H1 (cell line): ENCODE results near the gene IRS1. TPM values are rescaled to one million over a fixed set of nuclear protein-coding genes. Genes with fewer than 3 reads are reported as not detected.

Experiments
- CTCF ChIA-PET: fragments of 300-600 bp; sonication (Branson Sonifier 250); formaldehyde crosslinking; loops from one replicate; lab custom pipeline; 2021; ENCODE audit not compliant: partially characterized antibody; lab: Charles Lee
- POLR2A ChIA-PET: fragments of 300-600 bp; sonication (Branson Sonifier 250); formaldehyde crosslinking; loops from one replicate; lab custom pipeline; 2021; ENCODE audit warnings: inconsistent platforms; ENCODE audit not compliant: partially characterized antibody; lab: Charles Lee
- DNase-seq, 2 experiments: peaks; one replicate each; pipeline versions ENCODE4 v3.0.0 to v3.0.0-alpha.2; 2010 to 2022; ENCODE audit warnings: low spot score in 2 of 2, low read depth in 1 of 2, mixed read lengths in 1 of 2
- FAIRE-seq: peaks from 2 replicates; lab custom pipeline; 2011; peaks lifted over from hg19 to GRCh38; lab: Jason Lieb, UNC
- H2AFZ ChIP-seq: 2 replicates; pipeline ENCODE4 v1.8.1; 2012; ENCODE audit warnings: low read length, inconsistent platforms
- H2AK5ac ChIP-seq: 2 replicates; pipeline ENCODE4 v1.6.1; 2013; ENCODE audit warnings: low read depth, low read length
- H2BK120ac ChIP-seq: replicated peaks from 2 replicates; pipeline ENCODE3; 2013; ENCODE audit warnings: low read depth, low read length, inconsistent platforms
- H2BK12ac ChIP-seq: 2 replicates; pipeline ENCODE4 v1.6.1; 2013; ENCODE audit warnings: low read depth, low read length
- H2BK15ac ChIP-seq: 2 replicates; pipeline ENCODE4 v1.6.1; 2013; ENCODE audit warnings: low read length
- H2BK20ac ChIP-seq: 2 replicates; pipeline ENCODE4 v1.6.1; 2013; ENCODE audit warnings: low read length
- H2BK5ac ChIP-seq: 2 replicates; pipeline ENCODE4 v1.6.1; 2013; ENCODE audit warnings: low read depth, low read length
- H3K14ac ChIP-seq: 2 replicates; pipeline ENCODE4 v1.6.1; 2013; ENCODE audit warnings: inconsistent platforms; ENCODE audit not compliant: insufficient read length
- H3K18ac ChIP-seq: 2 replicates; pipeline ENCODE4 v1.6.1; 2013; ENCODE audit warnings: low read length; ENCODE audit errors: extremely low read depth
- H3K23ac ChIP-seq: 2 replicates; pipeline ENCODE4 v1.6.1; 2013; ENCODE audit warnings: inconsistent platforms; ENCODE audit not compliant: insufficient read length
- H3K23me2 ChIP-seq: 2 replicates; pipeline ENCODE4 v1.6.1; 2013; ENCODE audit warnings: low read depth, low read length
- H3K27ac ChIP-seq: 2 replicates; pipeline ENCODE4 v1.6.1; 2011; ENCODE audit warnings: low read depth, low read length, inconsistent platforms
- H3K27me3 ChIP-seq, 4 experiments: replicated peaks in 1 of 4; 1 replicate in 1 of 4; 2 replicates in 3 of 4; pipeline versions ENCODE4 v1.6.1 to v1.8.1; 2011 to 2013; ENCODE audit warnings: low read length in 3 of 4, mild to moderate bottlenecking in 3 of 4, inconsistent platforms in 2 of 4, mixed read lengths in 2 of 4, moderate library complexity in 1 of 4; ENCODE audit not compliant: control insufficient read depth in 3 of 4, insufficient read depth in 3 of 4; ENCODE audit errors: extremely low read depth in 1 of 4
- H3K36me3 ChIP-seq, 4 experiments: 2 replicates each; pipeline versions ENCODE4 v1.6.1 to v1.8.1; 2011 to 2013; ENCODE audit warnings: mild to moderate bottlenecking in 4 of 4, low read length in 3 of 4, moderate library complexity in 2 of 4, control low read depth in 1 of 4, inconsistent platforms in 1 of 4; ENCODE audit not compliant: insufficient read depth in 4 of 4, control insufficient read depth in 2 of 4
- H3K4ac ChIP-seq: replicated peaks from 2 replicates; pipeline ENCODE3; 2013; ENCODE audit warnings: low read length, low read depth, mixed read lengths, inconsistent platforms; ENCODE audit not compliant: insufficient read length
- H3K4me1 ChIP-seq, 4 experiments: replicated peaks in 1 of 4; 1 replicate in 1 of 4; 2 replicates in 3 of 4; pipeline versions ENCODE4 v1.6.1 to v1.8.1; 2011 to 2013; ENCODE audit warnings: low read length in 3 of 4, inconsistent platforms in 2 of 4, mixed read lengths in 1 of 4; ENCODE audit not compliant: insufficient read depth in 4 of 4, control insufficient read depth in 3 of 4
- H3K4me2 ChIP-seq, 2 experiments: 2 replicates each; pipeline versions ENCODE4 v1.6.1 to v1.8.1; 2011 to 2013; ENCODE audit warnings: low read depth in 2 of 2, low read length in 2 of 2, control low read depth in 1 of 2, inconsistent platforms in 1 of 2, mild to moderate bottlenecking in 1 of 2; ENCODE audit not compliant: insufficient read depth in 1 of 2
- H3K4me3 ChIP-seq, 4 experiments: fragments of 200-600, 300-600 bp in 1 of 4; sonication (generic), shearing (Covaris generic), sonication (Bioruptor Twin) in 1 of 4; 2 replicates each; pipeline versions ENCODE4 v1.5.1 to v1.8.1; 2011 to 2016; ENCODE audit warnings: low read length in 4 of 4, low read depth in 3 of 4, control low read depth in 2 of 4, inconsistent platforms in 2 of 4, mild to moderate bottlenecking in 2 of 4, mixed read lengths in 1 of 4, moderate library complexity in 1 of 4; ENCODE audit not compliant: insufficient read depth in 2 of 4; ENCODE audit errors: extremely low read depth in 1 of 4
- H3K56ac ChIP-seq: replicated peaks from 2 replicates; pipeline ENCODE3; 2013; ENCODE audit warnings: low read depth, mild to moderate bottlenecking, mixed read lengths, low read length, inconsistent platforms; ENCODE audit not compliant: insufficient read length
- H3K79me1 ChIP-seq: 2 replicates; pipeline ENCODE4 v1.6.1; 2013; ENCODE audit warnings: low read depth, low read length, control low read depth
- H3K79me2 ChIP-seq, 2 experiments: 2 replicates each; pipeline versions ENCODE4 v1.6.1 to v1.8.1; 2012 to 2013; ENCODE audit warnings: low read length in 2 of 2, mild to moderate bottlenecking in 2 of 2, inconsistent platforms in 1 of 2; ENCODE audit not compliant: insufficient read depth in 2 of 2, control insufficient read depth in 1 of 2
- H3K9ac ChIP-seq, 4 experiments: replicated peaks in 1 of 4; 1 replicate in 1 of 4; 2 replicates in 3 of 4; pipeline versions ENCODE4 v1.6.1 to v1.8.1; 2011 to 2013; ENCODE audit warnings: low read depth in 3 of 4, low read length in 3 of 4, control low read depth in 2 of 4, mild to moderate bottlenecking in 2 of 4, moderate library complexity in 2 of 4, inconsistent platforms in 1 of 4; ENCODE audit errors: extremely low read depth in 1 of 4
- H3K9me3 ChIP-seq, 2 experiments: 2 replicates each; pipeline versions ENCODE4 v1.6.1 to v1.8.1; 2012 to 2013; ENCODE audit warnings: mild to moderate bottlenecking in 2 of 2, moderate library complexity in 2 of 2, control low read depth in 1 of 2, inconsistent platforms in 1 of 2, low read depth in 1 of 2, low read length in 1 of 2, mixed read lengths in 1 of 2; ENCODE audit not compliant: insufficient read depth in 2 of 2
- H4K20me1 ChIP-seq, 2 experiments: replicated peaks in 1 of 2; 2 replicates each; pipeline versions ENCODE3 to v1.8.1; 2011 to 2013; ENCODE audit warnings: inconsistent platforms in 2 of 2, low read length in 2 of 2, mild to moderate bottlenecking in 1 of 2; ENCODE audit not compliant: insufficient read depth in 2 of 2, control insufficient read depth in 1 of 2
- H4K5ac ChIP-seq: 2 replicates; pipeline ENCODE4 v1.6.1; 2013; ENCODE audit warnings: low read length, low read depth, mixed read lengths, inconsistent platforms; ENCODE audit not compliant: insufficient read length
- H4K8ac ChIP-seq: 2 replicates; pipeline ENCODE4 v1.8.0; 2013; ENCODE audit warnings: mild to moderate bottlenecking, moderate library complexity, low read length, inconsistent platforms; ENCODE audit not compliant: insufficient read depth; ENCODE audit errors: extremely low read depth
- H4K91ac ChIP-seq: replicated peaks from 2 replicates; pipeline ENCODE3; 2013; ENCODE audit warnings: low read length, mixed read lengths, inconsistent platforms; ENCODE audit not compliant: insufficient read length
- BCL11A ChIP-seq, 2 experiments: IDR thresholded peaks; one replicate each; pipeline ENCODE4 v1.6.1; 2011; ENCODE audit warnings: low read depth in 2 of 2, low read length in 2 of 2, mild to moderate bottlenecking in 2 of 2
- E2F6 ChIP-seq: IDR thresholded peaks from 2 replicates; pipeline ENCODE4 v1.6.1; 2012; ENCODE audit warnings: inconsistent platforms
- EZH2 ChIP-seq: fragments of 200-600 bp; sonication (generic); IDR thresholded peaks from 2 replicates; pipeline ENCODE4 v1.7.1; 2012; ENCODE audit warnings: low read depth, mild to moderate bottlenecking, moderate library complexity, low read length, inconsistent platforms; ENCODE audit not compliant: severe bottlenecking
- FOSL1 ChIP-seq: IDR thresholded peaks from 2 replicates; pipeline ENCODE4 v1.6.1; 2011; ENCODE audit warnings: mild to moderate bottlenecking, low read depth, low read length, moderate library complexity; ENCODE audit not compliant: insufficient read depth
- HDAC2 ChIP-seq, 2 experiments: fragments of 300-600 bp in 1 of 2; sonication (generic) in 1 of 2; IDR thresholded peaks; 2 replicates each; pipeline ENCODE4 v1.6.1; 2011 to 2012; ENCODE audit warnings: low read depth in 2 of 2, low read length in 2 of 2, mild to moderate bottlenecking in 2 of 2, moderate library complexity in 2 of 2, borderline replicate concordance in 1 of 2, inconsistent platforms in 1 of 2
- KDM4A ChIP-seq: IDR thresholded peaks from one replicate; pipeline ENCODE4 v1.7.1; 2012; ENCODE audit warnings: low read depth, mild to moderate bottlenecking, moderate library complexity, low read length, inconsistent platforms; ENCODE audit not compliant: severe bottlenecking
- KDM5A ChIP-seq: fragments of 200-600 bp; IDR thresholded peaks from 2 replicates; pipeline ENCODE4 v1.7.1; 2012; ENCODE audit warnings: mild to moderate bottlenecking, low read length, inconsistent platforms, mixed read lengths
- MAFK ChIP-seq: IDR thresholded peaks from 2 replicates; pipeline ENCODE4 v1.6.1; 2012; ENCODE audit warnings: low read depth, mild to moderate bottlenecking, improper control_type of control experiment, low read length
- RFX5 ChIP-seq: IDR thresholded peaks from 2 replicates; pipeline ENCODE4 v1.6.1; 2011; ENCODE audit warnings: low read depth, low read length, improper control_type of control experiment, borderline replicate concordance
- RXRA ChIP-seq: IDR thresholded peaks from 2 replicates; pipeline ENCODE4 v1.6.1; 2011; ENCODE audit warnings: low read depth, mild to moderate bottlenecking, low read length, moderate library complexity; ENCODE audit not compliant: insufficient read depth
- TBP ChIP-seq: IDR thresholded peaks from 2 replicates; pipeline ENCODE4 v1.6.1; 2011; ENCODE audit warnings: low read depth, low read length, improper control_type of control experiment
- WGBS, 2 experiments: shearing (Covaris generic) in 1 of 2; methylation state at CpG; one replicate each; pipeline versions ENCODE4 v1.1.6 to v1.1.7; 2013 to 2015; ENCODE audit warnings: low lambda C conversion rate in 2 of 2, mixed read lengths in 2 of 2, inconsistent platforms in 1 of 2, low coverage in 1 of 2, missing lambda C conversion rate in 1 of 2; ENCODE audit not compliant: insufficient replicate concordance in 2 of 2, insufficient coverage in 1 of 2, insufficient read length in 1 of 2; ENCODE audit errors: extremely low coverage in 1 of 2, missing lambda C conversion rate in 1 of 2; 5-methylcytosine and 5-hydroxymethylcytosine counted together
- polyA plus RNA-seq, 7 experiments: library from polyadenylated mRNA; depleted of rRNA in 3 of 7; stranded (reverse) in 5 of 7; unstranded in 2 of 7; fragments of >200 nt in 5 of 7; fragments of 200-250 nt in 2 of 7; gene quantifications; 1 replicate in 5 of 7; 2 replicates in 1 of 7; 4 replicates in 1 of 7; pipeline versions ENCODE4 v1.2.1 to v1.2.3, GENCODE V29; 2011 to 2013; ENCODE audit warnings: missing spikeins in 2 of 7, mixed read lengths in 2 of 7
- total RNA-seq: library from RNA; stranded (reverse); fragmentation: NEBNext Ultra II Directional; extraction: Animal tissue kit (Norgen Biotek cat#: 25700); gene quantifications from 2 replicates; pipeline ENCODE4 v1.2.1, GENCODE V29; 2021

Gene IRS1
- total and polyA plus RNA-seq, 2 of the 8 experiments (the other 6 are each of a cell fraction or from before 2014, with no cell fraction given) = 9.1 to 26.9 TPM

DNA sequence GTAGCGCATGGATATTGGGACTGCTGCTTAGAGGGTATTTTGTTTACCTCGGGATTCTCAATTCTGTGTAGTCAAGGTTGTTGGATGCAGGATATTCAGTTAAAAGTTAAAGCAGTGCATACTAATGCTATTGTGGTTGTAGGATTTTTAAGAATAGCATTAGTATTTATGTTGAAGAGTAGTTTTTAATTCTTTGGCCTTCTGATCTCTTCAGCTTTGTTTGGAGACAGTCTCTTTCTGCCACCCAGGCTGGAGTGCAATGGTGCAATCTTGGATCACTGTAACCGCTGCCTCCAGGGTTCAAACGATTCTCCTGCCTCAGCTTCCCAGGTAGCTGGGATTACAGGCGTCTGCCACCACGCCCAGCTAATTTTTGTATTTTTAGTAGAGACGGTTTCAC is 37.7 kb upstream of the IRS1 start:
- H3K4me1 ChIP-seq = peaks cover 0 to 5% (median 1%) of the 10 kb centered on the region in 4 experiments; a peak in 5 of 7 replicates
- H3K4me2 ChIP-seq = peak overlapping the region in 1 of 2 experiments; percentile 67; a peak in 1 of 4 replicates
- no peak overlapping the region for H3K4ac ChIP-seq
- H3K79me1 ChIP-seq = no peaks in the 10 kb centered on the region
- no peak overlapping the region for H3K9ac ChIP-seq
- H3K14ac ChIP-seq = no peak overlapping the region
- H2BK20ac ChIP-seq = no peak overlapping the region
- no peak overlapping the region for H3K18ac ChIP-seq
- no peaks in the 10 kb centered on the region for H3K9me3 ChIP-seq
- no peak overlapping the region for H3K4me3 ChIP-seq
- no peak overlapping the region for H4K91ac ChIP-seq
- no peak overlapping the region for H2AK5ac ChIP-seq
- H3K56ac ChIP-seq = no peak overlapping the region
- no peak overlapping the region for H4K5ac ChIP-seq
- peaks cover 0 to 7% of the 10 kb centered on the region in 2 experiments; a peak in 1 of 4 replicates for H3K79me2 ChIP-seq
- no peak overlapping the region for H3K27ac ChIP-seq
- DNase-seq = no peak
- ChIA-PET POLR2A (interaction anchor here (1.1 kb wide), 1 partner anchor 385 kb away, joined by 3 read pairs; no protein-coding TSS in a partner anchor), CTCF (interaction anchor here (0.8 to 1.2 kb wide), 2 partner anchors 10 to 156 kb away, joined by 3 read pairs; no protein-coding TSS in a partner anchor)
- no peak for TF ChIP-seq KDM5A
- no peak for TF ChIP-seq E2F6
- no peak for TF ChIP-seq RFX5
- TF ChIP-seq RXRA = no peak
- TF ChIP-seq HDAC2 (IDR thresholded peaks at IDR 0.05; ENCODE audit: borderline replicate concordance in 1 of 2, low read depth in 2 of 2, low read length in 2 of 2) = no peak
- TF ChIP-seq FOSL1 = no peak
- TF ChIP-seq MAFK = no peak
- no peak for TF ChIP-seq EZH2
- no peak for TF ChIP-seq KDM4A
- TF ChIP-seq TBP = no peak
- TF ChIP-seq BCL11A (IDR thresholded peaks at IDR 0.05; ENCODE audit: low read depth in 2 of 2, low read length in 2 of 2) = no peak
- 97% methylated on average over 7 of the region's 7 CpGs; no CpG with 5 or more reads in 1 of the 2 experiments for WGBS, 2 experiments
- no peak overlapping the region for H2BK15ac ChIP-seq
- no peak for FAIRE-seq
- H3K27me3 ChIP-seq = peaks cover 0 to 6% (median 0%) of the 10 kb centered on the region in 4 experiments; a peak in 3 of 7 replicates
- no peak overlapping the region for H3K23ac ChIP-seq
- H2AFZ ChIP-seq = no peak overlapping the region
- peaks cover 0 to 8% (median 0%) of the 10 kb centered on the region in 4 experiments; a peak in 1 of 8 replicates for H3K36me3 ChIP-seq
- H2BK5ac ChIP-seq = no peak overlapping the region
- no peaks in the 10 kb centered on the region for H4K20me1 ChIP-seq
- H4K8ac ChIP-seq = no peak overlapping the region
- H2BK120ac ChIP-seq = no peak overlapping the region
- peaks cover 6% of the 10 kb centered on the region; the same call in 1 of the 2 replicates for H3K23me2 ChIP-seq
- H2BK12ac ChIP-seq = no peak overlapping the region
